Loucy (cell line): ENCODE data around the gene BTBD10.

Source experiments
- H2AFZ ChIP-seq: fragments of 200-600 bp; sonication (generic); 2 replicates; pipeline ENCODE4 v1.6.0; 2016; ENCODE audit warnings: antibody characterized with exemption, mild to moderate bottlenecking, low read length, moderate library complexity
- H3F3A ChIP-seq: fragments of 200-600 bp; 2 replicates; pipeline ENCODE4 v1.6.0; 2016; ENCODE audit warnings: antibody characterized with exemption, low read depth, mild to moderate bottlenecking
- H3K27me3 ChIP-seq: fragments of 200-600 bp; sonication (generic); 2 replicates; pipeline ENCODE4 v1.6.1; 2014; ENCODE audit warnings: low read length, mild to moderate bottlenecking; ENCODE audit not compliant: insufficient read depth, poor library complexity, severe bottlenecking
- H3K36me3 ChIP-seq: fragments of 200-600 bp; sonication (generic); 2 replicates; pipeline ENCODE4 v1.6.1; 2016; ENCODE audit warnings: low read length; ENCODE audit not compliant: insufficient read depth
- H3K4me1 ChIP-seq: fragments of 200-600 bp; sonication (generic); 2 replicates; pipeline ENCODE4 v1.5.1; 2014; ENCODE audit warnings: low read length, mild to moderate bottlenecking; ENCODE audit not compliant: insufficient read depth, poor library complexity, severe bottlenecking
- H3K4me2 ChIP-seq: fragments of 200-600 bp; sonication (generic); 2 replicates; pipeline ENCODE4 v1.6.0; 2014; ENCODE audit warnings: antibody characterized with exemption, low read length, low read depth, mild to moderate bottlenecking; ENCODE audit not compliant: poor library complexity, severe bottlenecking
- H3K4me3 ChIP-seq: fragments of 200-600 bp; sonication (generic); 2 replicates; pipeline ENCODE4 v1.5.1; 2014; ENCODE audit warnings: low read length, mild to moderate bottlenecking, mixed read lengths; ENCODE audit not compliant: poor library complexity, severe bottlenecking
- H3K79me2 ChIP-seq: fragments of 200-600 bp; sonication (generic); 2 replicates; pipeline ENCODE4 v1.6.1; 2014; ENCODE audit warnings: low read length; ENCODE audit not compliant: insufficient read depth
- H3K9ac ChIP-seq: fragments of 200-600 bp; sonication (generic); 2 replicates; pipeline ENCODE4 v1.6.0; 2014; ENCODE audit warnings: mild to moderate bottlenecking, low read depth, low read length, moderate library complexity; ENCODE audit not compliant: poor library complexity, severe bottlenecking
- H3K9me2 ChIP-seq: fragments of 200-600 bp; sonication (generic); replicated peaks from 2 replicates; pipeline ENCODE4 v1.6.1; 2016; ENCODE audit warnings: low read depth, low read length, mixed read lengths
- H3K9me3 ChIP-seq: fragments of 200-600 bp; sonication (generic); 2 replicates; pipeline ENCODE4 v1.6.1; 2014; ENCODE audit warnings: mild to moderate bottlenecking, antibody characterized with exemption, low read length, low read depth; ENCODE audit not compliant: insufficient read depth
- H4K20me1 ChIP-seq: fragments of 200-600 bp; sonication (generic); 2 replicates; pipeline ENCODE4 v1.6.0; 2014; ENCODE audit warnings: antibody characterized with exemption, low read length, mild to moderate bottlenecking; ENCODE audit not compliant: insufficient read depth, poor library complexity, severe bottlenecking
- EZH2phosphoT487 ChIP-seq: fragments of 200-600 bp; IDR thresholded peaks from 2 replicates; pipeline ENCODE4 v1.6.1; 2018; ENCODE audit warnings: antibody characterized with exemption, mild to moderate bottlenecking, moderate library complexity, borderline replicate concordance
- TF ChIP-seq, protein P1 (sequence below): fragments of 200-600 bp; sonication (generic); conservative IDR thresholded peaks from 2 replicates; pipeline ENCODE4 v1.5.1; 2014; ENCODE audit warnings: mild to moderate bottlenecking, antibody characterized with exemption, low read length

The BTBD10 gene

DNA sequence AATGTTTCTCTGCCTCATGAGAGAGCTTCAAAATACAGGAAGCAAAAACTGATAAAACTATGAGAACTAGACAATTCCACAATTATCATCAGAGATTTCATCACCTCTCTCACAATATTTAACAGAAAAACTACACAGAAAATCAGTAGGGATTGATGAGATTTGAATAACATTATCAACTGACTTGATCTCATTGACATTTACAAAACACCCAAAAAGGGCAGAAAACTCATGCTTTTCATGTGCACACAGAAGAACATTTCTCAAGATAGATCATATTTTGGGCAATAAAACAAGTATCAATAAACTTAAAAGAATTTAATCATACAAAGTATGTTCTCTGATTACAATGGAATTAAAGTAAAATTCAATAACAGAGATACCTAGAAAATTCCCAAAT is 35.6 kb downstream of the BTBD10 start:
- no peaks in the 10 kb centered on the region for H3K27me3 ChIP-seq
- no peaks in the 10 kb centered on the region for H3F3A ChIP-seq
- no peaks in the 10 kb centered on the region for H4K20me1 ChIP-seq
- no peak overlapping the region for H3K9ac ChIP-seq
- H3K4me1 ChIP-seq: no peaks in the 10 kb centered on the region
- H3K9me2 ChIP-seq: no peaks in the 10 kb centered on the region
- H3K4me3 ChIP-seq: no peak overlapping the region
- no peak overlapping the region for H3K4me2 ChIP-seq
- H3K36me3 ChIP-seq: no peaks in the 10 kb centered on the region
- peaks cover 24% of the 10 kb centered on the region for H3K9me3 ChIP-seq
- no peak for TF ChIP-seq EZH2phosphoT487
- TF ChIP-seq, protein P1, sequence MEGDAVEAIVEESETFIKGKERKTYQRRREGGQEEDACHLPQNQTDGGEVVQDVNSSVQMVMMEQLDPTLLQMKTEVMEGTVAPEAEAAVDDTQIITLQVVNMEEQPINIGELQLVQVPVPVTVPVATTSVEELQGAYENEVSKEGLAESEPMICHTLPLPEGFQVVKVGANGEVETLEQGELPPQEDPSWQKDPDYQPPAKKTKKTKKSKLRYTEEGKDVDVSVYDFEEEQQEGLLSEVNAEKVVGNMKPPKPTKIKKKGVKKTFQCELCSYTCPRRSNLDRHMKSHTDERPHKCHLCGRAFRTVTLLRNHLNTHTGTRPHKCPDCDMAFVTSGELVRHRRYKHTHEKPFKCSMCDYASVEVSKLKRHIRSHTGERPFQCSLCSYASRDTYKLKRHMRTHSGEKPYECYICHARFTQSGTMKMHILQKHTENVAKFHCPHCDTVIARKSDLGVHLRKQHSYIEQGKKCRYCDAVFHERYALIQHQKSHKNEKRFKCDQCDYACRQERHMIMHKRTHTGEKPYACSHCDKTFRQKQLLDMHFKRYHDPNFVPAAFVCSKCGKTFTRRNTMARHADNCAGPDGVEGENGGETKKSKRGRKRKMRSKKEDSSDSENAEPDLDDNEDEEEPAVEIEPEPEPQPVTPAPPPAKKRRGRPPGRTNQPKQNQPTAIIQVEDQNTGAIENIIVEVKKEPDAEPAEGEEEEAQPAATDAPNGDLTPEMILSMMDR: no peak
- no peak overlapping the region for H2AFZ ChIP-seq
- peaks cover 44% of the 10 kb centered on the region; the same call in 1 of the 2 replicates for H3K79me2 ChIP-seq

DNA sequence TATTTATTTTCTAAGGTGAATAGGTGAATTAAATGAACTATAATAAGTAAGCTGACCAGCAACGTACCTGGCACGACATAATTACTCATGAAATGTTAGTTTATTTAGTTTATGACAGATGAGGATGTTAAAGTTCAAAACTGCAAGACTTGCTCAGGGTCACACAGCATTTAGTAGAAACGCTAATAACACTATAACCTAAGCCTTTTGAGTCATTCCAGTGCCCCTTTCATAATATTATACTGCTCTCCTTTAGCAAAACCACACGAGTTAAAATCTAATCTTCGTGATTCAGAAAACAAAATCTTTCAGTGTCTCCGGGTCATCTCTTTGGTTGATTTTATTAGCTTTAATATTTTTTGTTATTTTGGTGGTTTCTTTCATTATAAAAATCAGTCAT is 39.6 kb downstream of the BTBD10 start:
- peaks cover 20% of the 10 kb centered on the region; the same call in 1 of the 2 replicates for H3K36me3 ChIP-seq
- H4K20me1 ChIP-seq: peaks cover 8% of the 10 kb centered on the region

DNA sequence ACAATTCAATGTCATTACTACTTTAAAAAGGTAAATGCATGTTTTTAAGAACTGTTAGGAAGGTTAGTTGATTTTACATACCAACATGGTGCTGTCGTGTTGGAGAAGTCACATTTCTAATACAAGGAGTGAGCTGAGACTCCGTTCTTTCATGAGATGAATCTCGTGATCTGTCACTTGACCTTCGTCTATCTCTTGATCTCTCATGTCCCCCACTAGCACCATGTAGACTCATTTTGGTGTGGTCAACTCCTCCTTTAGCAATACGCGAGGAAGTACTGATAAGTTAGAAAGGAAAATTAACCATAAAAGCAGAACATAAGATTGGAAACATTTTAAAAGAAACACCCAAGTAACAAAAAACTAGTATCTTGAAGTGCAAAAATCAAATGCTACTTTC is 41.5 kb downstream of the BTBD10 start:
- TF ChIP-seq, protein P1: no peak
- TF ChIP-seq EZH2phosphoT487: no peak
- Histone ChIP-seq H3K9ac (no peak overlapping the region), H3F3A (no peaks in the 10 kb centered on the region)

More for the DNA sequence above, 39.6 kb downstream of the BTBD10 start:
- Histone ChIP-seq H3K9ac (no peak overlapping the region), H3K27me3 (no peaks in the 10 kb centered on the region), H3K4me1 (no peaks in the 10 kb centered on the region), H3K4me3 (no peak overlapping the region), H3K9me2 (no peaks in the 10 kb centered on the region), H3K79me2 (peaks cover 22% of the 10 kb centered on the region; the same call in 1 of the 2 replicates), H3F3A (no peaks in the 10 kb centered on the region), H3K9me3 (peaks cover 10% of the 10 kb centered on the region), H2AFZ (no peak overlapping the region), H3K4me2 (no peak overlapping the region)
- TF ChIP-seq EZH2phosphoT487: no peak
- TF ChIP-seq, protein P1: no peak

More for the DNA sequence above, 41.5 kb downstream of the BTBD10 start:
- no peak overlapping the region for H3K4me2 ChIP-seq
- no peak overlapping the region for H3K4me3 ChIP-seq
- no peaks in the 10 kb centered on the region for H3K9me2 ChIP-seq
- no peak overlapping the region for H2AFZ ChIP-seq
- no peaks in the 10 kb centered on the region for H3K4me1 ChIP-seq
- peaks cover under 1% of the 10 kb centered on the region; the same call in 1 of the 2 replicates for H3K9me3 ChIP-seq
- no peaks in the 10 kb centered on the region for H3K27me3 ChIP-seq
- H3K79me2 ChIP-seq: peaks cover 14% of the 10 kb centered on the region; the same call in 1 of the 2 replicates
- H3K36me3 ChIP-seq: peaks cover 33% of the 10 kb centered on the region
- H4K20me1 ChIP-seq: peaks cover 8% of the 10 kb centered on the region
